ENCODE measurements around the gene SYNM. TPM values are rescaled to one million over a fixed set of nuclear protein-coding genes. Genes with fewer than 3 reads are reported as not detected.

The SYNM gene
- total RNA-seq, 1 experiment from 2014 or later, result 0.12 TPM

DNA sequence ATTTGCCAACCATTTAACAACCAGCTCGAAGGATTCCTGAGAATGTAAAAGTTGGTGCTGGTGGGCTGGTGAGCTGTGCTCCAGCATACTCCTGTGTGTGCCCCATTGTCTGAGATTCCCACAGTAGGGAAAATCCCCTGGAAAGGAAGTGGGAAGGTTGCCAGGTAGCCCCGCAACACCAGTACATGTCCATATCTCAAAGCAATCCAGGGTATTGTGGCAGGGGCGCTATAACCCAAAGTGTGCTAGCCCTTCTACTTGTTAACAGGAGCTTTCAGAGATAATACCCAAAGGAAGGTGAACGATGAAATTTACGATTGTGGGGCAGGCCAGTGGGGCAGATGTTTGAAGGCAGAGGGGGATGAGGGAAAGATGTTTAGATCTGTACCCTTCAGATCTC lies 42.7 kb upstream of the SYNM start:
- DNase-seq (ENCODE audit: unreplicated experiment), result no peak
- Mint-ChIP-seq H3K27ac (ENCODE audit: low read depth, unreplicated experiment) (no peak overlapping the region), H3K4me3 (ENCODE audit: unreplicated experiment) (no peak overlapping the region), H3K36me3 (ENCODE audit: insufficient read depth, unreplicated experiment) (peaks cover 4% of the 10 kb centered on the region), H3K4me1 (ENCODE audit: insufficient read depth, unreplicated experiment) (no peaks in the 10 kb centered on the region), H3K27me3 (ENCODE audit: insufficient read depth, unreplicated experiment) (peaks cover 30% of the 10 kb centered on the region), H3K9me3 (ENCODE audit: unreplicated experiment) (no peaks in the 10 kb centered on the region)
- intact Hi-C loops (cut with micrococcal nuclease), result no loop called here
- no TSS peak for BruUV-seq (replicated peaks)
- ChIA-PET POLR2A (interaction anchor here (1.8 kb wide), 1 partner anchor 10 kb away, joined by 7 read pairs; no protein-coding TSS in a partner anchor), CTCF (interaction anchor here (0.6 to 4.2 kb wide), 5 partner anchors 13 to 634 kb away, joined by 3 to 24 read pairs (median 3); no protein-coding TSS in a partner anchor)
- TF ChIP-seq, protein P1, sequence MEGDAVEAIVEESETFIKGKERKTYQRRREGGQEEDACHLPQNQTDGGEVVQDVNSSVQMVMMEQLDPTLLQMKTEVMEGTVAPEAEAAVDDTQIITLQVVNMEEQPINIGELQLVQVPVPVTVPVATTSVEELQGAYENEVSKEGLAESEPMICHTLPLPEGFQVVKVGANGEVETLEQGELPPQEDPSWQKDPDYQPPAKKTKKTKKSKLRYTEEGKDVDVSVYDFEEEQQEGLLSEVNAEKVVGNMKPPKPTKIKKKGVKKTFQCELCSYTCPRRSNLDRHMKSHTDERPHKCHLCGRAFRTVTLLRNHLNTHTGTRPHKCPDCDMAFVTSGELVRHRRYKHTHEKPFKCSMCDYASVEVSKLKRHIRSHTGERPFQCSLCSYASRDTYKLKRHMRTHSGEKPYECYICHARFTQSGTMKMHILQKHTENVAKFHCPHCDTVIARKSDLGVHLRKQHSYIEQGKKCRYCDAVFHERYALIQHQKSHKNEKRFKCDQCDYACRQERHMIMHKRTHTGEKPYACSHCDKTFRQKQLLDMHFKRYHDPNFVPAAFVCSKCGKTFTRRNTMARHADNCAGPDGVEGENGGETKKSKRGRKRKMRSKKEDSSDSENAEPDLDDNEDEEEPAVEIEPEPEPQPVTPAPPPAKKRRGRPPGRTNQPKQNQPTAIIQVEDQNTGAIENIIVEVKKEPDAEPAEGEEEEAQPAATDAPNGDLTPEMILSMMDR (IDR thresholded peaks at IDR 0.05; ENCODE audit: unreplicated experiment), result no peak

DNA sequence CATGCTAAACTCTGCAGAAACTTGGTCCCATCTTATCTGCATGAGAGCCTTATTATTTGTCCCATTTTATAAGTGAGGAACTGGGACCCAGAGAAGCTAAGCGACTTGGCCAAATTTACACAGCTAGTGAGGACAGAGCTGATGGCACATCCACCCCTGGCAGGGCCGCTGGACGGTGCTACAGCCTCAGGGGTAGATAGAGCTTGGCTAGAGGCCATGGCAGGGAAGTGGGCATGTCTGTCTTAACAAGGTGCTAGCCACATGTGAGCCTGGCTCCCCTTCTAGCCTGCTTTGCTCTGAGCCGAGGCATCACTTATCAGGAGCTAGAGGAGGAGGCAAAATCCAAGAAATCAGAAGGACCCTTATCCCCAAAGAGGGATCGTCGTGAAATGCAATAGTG lies 36.7 kb upstream of the SYNM start:
- ChIA-PET CTCF (interaction anchor here (0.6 to 1.7 kb wide), 9 partner anchors 8 to 640 kb away, joined by 3 to 8 read pairs (median 4); no protein-coding TSS in a partner anchor), POLR2A (interaction anchor here (0.7 kb wide), 1 partner anchor 12 kb away, joined by 5 read pairs; no protein-coding TSS in a partner anchor)
- Mint-ChIP-seq H3K27me3 (ENCODE audit: insufficient read depth, unreplicated experiment) (peaks cover 3% of the 10 kb centered on the region), H3K27ac (ENCODE audit: low read depth, unreplicated experiment) (no peak overlapping the region), H3K9me3 (ENCODE audit: unreplicated experiment) (no peaks in the 10 kb centered on the region), H3K4me1 (ENCODE audit: insufficient read depth, unreplicated experiment) (no peaks in the 10 kb centered on the region), H3K36me3 (ENCODE audit: insufficient read depth, unreplicated experiment) (peaks cover 8% of the 10 kb centered on the region), H3K4me3 (ENCODE audit: unreplicated experiment) (no peak overlapping the region)
- DNase-seq (ENCODE audit: unreplicated experiment), result no peak
- TF ChIP-seq, protein P1 (IDR thresholded peaks at IDR 0.05; ENCODE audit: unreplicated experiment), result no peak
- intact Hi-C loops (cut with micrococcal nuclease), result no loop called here
- no TSS peak for BruUV-seq (replicated peaks)

DNA sequence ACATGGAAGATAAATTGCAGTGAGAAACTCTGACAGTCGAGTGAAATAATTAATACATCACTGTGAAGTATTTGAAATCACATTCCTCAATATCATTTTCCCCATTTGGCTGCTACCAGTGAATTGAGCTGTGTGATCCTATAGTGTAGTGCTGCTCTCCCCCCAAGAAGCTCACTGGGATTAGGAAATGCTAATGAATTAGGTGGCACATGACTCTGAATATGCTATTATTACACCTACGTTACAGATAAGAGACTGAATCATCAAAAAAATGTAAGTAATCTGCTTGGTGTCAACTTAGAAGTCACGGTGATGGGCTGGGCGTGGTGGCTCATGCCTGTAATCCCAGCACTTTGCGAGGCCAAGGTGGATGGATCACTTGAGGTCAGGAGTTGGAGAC lies 34.7 kb upstream of the SYNM start:
- no peak overlapping the region for H3K4me3 Mint-ChIP-seq (ENCODE audit: unreplicated experiment)
- H3K36me3 Mint-ChIP-seq (ENCODE audit: insufficient read depth, unreplicated experiment), result peaks cover 5% of the 10 kb centered on the region
- BruUV-seq (replicated peaks), result no TSS peak
- intact Hi-C loops (cut with micrococcal nuclease), result loop anchor here (10.0 kb wide), 1 partner anchor 295 kb away; no protein-coding TSS in a partner anchor
- no peak for DNase-seq (ENCODE audit: unreplicated experiment)
- H3K9me3 Mint-ChIP-seq (ENCODE audit: unreplicated experiment), result no peaks in the 10 kb centered on the region
- CTCF ChIA-PET, result interaction anchor here (0.8 to 1.7 kb wide), 4 partner anchors 9 to 565 kb away, joined by 3 to 6 read pairs (median 4); no protein-coding TSS in a partner anchor
- H3K27ac Mint-ChIP-seq (ENCODE audit: low read depth, unreplicated experiment), result no peak overlapping the region
- TF ChIP-seq, protein P1 (IDR thresholded peaks at IDR 0.05; ENCODE audit: unreplicated experiment), result no peak
- no peaks in the 10 kb centered on the region for H3K4me1 Mint-ChIP-seq (ENCODE audit: insufficient read depth, unreplicated experiment)
- H3K27me3 Mint-ChIP-seq (ENCODE audit: insufficient read depth, unreplicated experiment), result no peaks in the 10 kb centered on the region
- POLR2A ChIA-PET, result interaction anchor here (0.5 kb wide), 1 partner anchor 583 kb away, joined by 3 read pairs; no protein-coding TSS in a partner anchor

DNA sequence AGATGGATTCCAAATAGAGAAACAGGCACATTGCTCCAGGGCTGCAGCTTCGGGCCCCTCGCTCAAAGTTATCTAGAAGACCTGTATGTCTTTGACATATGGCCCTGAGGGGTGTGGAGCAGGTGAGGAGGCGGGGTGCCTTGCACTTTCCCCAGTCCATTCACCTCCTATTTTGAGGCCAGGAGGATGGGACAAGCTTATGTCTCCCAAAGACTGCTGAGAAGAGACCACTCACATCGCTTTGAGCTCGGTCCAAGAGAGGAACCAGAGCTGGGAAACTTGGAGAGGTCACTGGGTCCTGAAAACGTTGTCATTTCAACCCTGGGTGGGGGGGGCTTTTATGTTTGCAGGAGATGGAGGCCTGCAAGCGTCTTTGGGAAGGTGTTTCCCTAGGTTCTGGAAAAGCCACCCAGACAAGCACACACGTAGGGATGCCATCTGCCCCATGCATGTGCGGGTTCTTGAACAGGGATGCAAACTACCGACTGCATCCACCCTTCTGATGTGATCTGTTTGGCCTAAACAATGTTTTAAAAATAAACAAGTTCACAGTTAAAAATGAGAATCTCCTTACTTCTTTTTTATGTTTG lies 33.7 kb upstream of the SYNM start:
- BruUV-seq (replicated peaks), result no TSS peak
- DNase-seq (ENCODE audit: unreplicated experiment), result no peak
- CTCF ChIA-PET, result interaction anchor here (0.9 to 1.7 kb wide), 3 partner anchors 8 to 566 kb away, joined by 3 to 6 read pairs (median 4); no protein-coding TSS in a partner anchor
- intact Hi-C loops (cut with micrococcal nuclease), result loop anchor here (10.0 kb wide), 1 partner anchor 296 kb away; no protein-coding TSS in a partner anchor
- no peak overlapping the region for H3K4me3 Mint-ChIP-seq (ENCODE audit: unreplicated experiment)
- H3K27me3 Mint-ChIP-seq (ENCODE audit: insufficient read depth, unreplicated experiment), result no peaks in the 10 kb centered on the region
- POLR2A ChIA-PET, result no interaction called here
- peaks cover 5% of the 10 kb centered on the region for H3K36me3 Mint-ChIP-seq (ENCODE audit: insufficient read depth, unreplicated experiment)
- TF ChIP-seq, protein P1 (IDR thresholded peaks at IDR 0.05; ENCODE audit: unreplicated experiment), result no peak
- no peak overlapping the region for H3K27ac Mint-ChIP-seq (ENCODE audit: low read depth, unreplicated experiment)
- H3K4me1 Mint-ChIP-seq (ENCODE audit: insufficient read depth, unreplicated experiment), result no peaks in the 10 kb centered on the region
- no peaks in the 10 kb centered on the region for H3K9me3 Mint-ChIP-seq (ENCODE audit: unreplicated experiment)
